Esophagus muscularis mucosa (tissue), 4 donors: ENCODE measurements around the gene NAT9. TPM values are rescaled to one million over a fixed set of nuclear protein-coding genes. Genes with fewer than 3 reads are reported as not detected.

Experiments
- DNase-seq: peaks from one replicate; pipeline ENCODE4 v3.0.0-alpha.2; 2017; ENCODE audit errors: extremely low spot score
- H3K27ac ChIP-seq, 4 donors: fragments of 200-600 bp; sonication (generic); replicated peaks in 1 of 4; 1 replicate in 3 of 4; 2 replicates in 1 of 4; pipeline ENCODE4 v1.5.1; 2016 to 2019; ENCODE audit warnings: mild to moderate bottlenecking in 1 of 4
- H3K27me3 ChIP-seq, 4 donors: fragments of 200-600 bp; sonication (generic); one replicate each; pipeline versions ENCODE4 v1.5.1 to v1.6.0; 2016 to 2019
- H3K36me3 ChIP-seq, 4 donors: fragments of 200-600 bp; sonication (generic); one replicate each; pipeline ENCODE4 v1.5.1; 2016 to 2019
- H3K4me1 ChIP-seq, 4 donors: fragments of 200-600 bp; sonication (generic); one replicate each; pipeline ENCODE4 v1.5.1; 2016 to 2019
- H3K4me3 ChIP-seq, 4 donors: fragments of 200-600 bp; sonication (generic); 1 replicate in 2 of 4; 2 replicates in 2 of 4; pipeline ENCODE4 v1.5.1; 2016 to 2019; ENCODE audit warnings: mild to moderate bottlenecking in 4 of 4, moderate library complexity in 1 of 4
- H3K9me3 ChIP-seq, 4 donors: fragments of 200-600 bp; sonication (generic); 1 replicate in 3 of 4; 2 replicates in 1 of 4; pipeline ENCODE4 v1.5.1; 2016 to 2019
- EP300 ChIP-seq: sonication (generic); formaldehyde crosslinking; IDR thresholded peaks from one replicate; pipeline ENCODE4 v1.6.1; 2017; ENCODE audit warnings: antibody characterized with exemption
- POLR2A ChIP-seq: fragments of 450-650 bp; IDR thresholded peaks from one replicate; pipeline ENCODE4 v1.6.1; 2017; ENCODE audit warnings: antibody characterized with exemption, moderate library complexity, mild to moderate bottlenecking, low read depth
- POLR2AphosphoS5 ChIP-seq, 2 donors: sonication (generic); formaldehyde crosslinking; IDR thresholded peaks; one replicate each; pipeline ENCODE4 v1.6.1; 2017; ENCODE audit warnings: antibody characterized with exemption in 2 of 2
- WGBS: methylation state at CpG from one replicate; pipeline ENCODE4 v1.1.5; 2018; 5-methylcytosine and 5-hydroxymethylcytosine counted together
- intact Hi-C: fragments of 100-400 bp; cut with DNase I; formaldehyde crosslinking; loops from one replicate; pipeline ENCODE4 v1.15.1; 2023
- total RNA-seq, 4 donors: library from RNA; depleted of rRNA; stranded (reverse); fragments of >200 nt; gene quantifications; one replicate each; pipeline versions ENCODE4 v1.1.0 to v1.2.1, GENCODE V29; 2016
- TF ChIP-seq, protein P1 (sequence below), 3 experiments: fragments of 200-600 bp in 2 of 3; fragments of 450-650 bp in 1 of 3; sonication (generic) in 2 of 3; IDR thresholded peaks; one replicate each; pipeline ENCODE4 v1.5.1; 2017 to 2019; ENCODE audit warnings: antibody characterized with exemption in 3 of 3, mild to moderate bottlenecking in 2 of 3, moderate library complexity in 1 of 3

NAT9 gene
- total RNA-seq, 4 donors from 2014 or later: 10.4 to 22.4 (median 17.7) TPM

DNA sequence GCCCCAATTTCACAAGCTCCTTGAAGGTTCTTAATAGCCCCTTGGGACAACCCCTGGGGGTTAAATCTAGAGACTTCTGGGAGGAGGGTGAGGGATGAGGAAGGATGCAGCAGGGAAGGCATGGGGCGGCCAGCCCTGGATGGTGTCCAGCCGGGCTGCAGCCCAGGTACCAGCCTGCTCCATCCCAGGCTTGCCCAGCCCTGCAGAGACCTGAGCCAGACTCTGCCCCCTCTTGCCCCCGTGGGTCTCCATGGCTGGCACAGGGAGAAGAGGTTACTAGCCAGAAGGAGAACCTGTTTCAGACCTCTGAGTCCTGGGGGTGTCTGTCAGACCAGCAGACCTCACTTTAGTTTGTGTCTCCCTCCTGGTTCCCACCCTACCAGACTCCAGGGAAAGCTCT lies 19.3 kb downstream of the NAT9 start:
- Histone ChIP-seq H3K9me3 (no peaks in the 10 kb centered on the region), H3K27me3 (peaks cover 0 to 17% (median 0%) of the 10 kb centered on the region in 4 donors), H3K4me3 (no peak overlapping the region), H3K27ac (no peak overlapping the region), H3K4me1 (peaks cover 45 to 56% (median 54%) of the 10 kb centered on the region in 4 donors), H3K36me3 (no peaks in the 10 kb centered on the region)
- 86% methylated on average over 3 of the region's 3 CpGs for WGBS
- DNase-seq: no peak
- TF ChIP-seq POLR2A (no peak), POLR2AphosphoS5 (IDR thresholded peaks at IDR 0.05) (no peak), EP300 (no peak)
- TF ChIP-seq, protein P1, sequence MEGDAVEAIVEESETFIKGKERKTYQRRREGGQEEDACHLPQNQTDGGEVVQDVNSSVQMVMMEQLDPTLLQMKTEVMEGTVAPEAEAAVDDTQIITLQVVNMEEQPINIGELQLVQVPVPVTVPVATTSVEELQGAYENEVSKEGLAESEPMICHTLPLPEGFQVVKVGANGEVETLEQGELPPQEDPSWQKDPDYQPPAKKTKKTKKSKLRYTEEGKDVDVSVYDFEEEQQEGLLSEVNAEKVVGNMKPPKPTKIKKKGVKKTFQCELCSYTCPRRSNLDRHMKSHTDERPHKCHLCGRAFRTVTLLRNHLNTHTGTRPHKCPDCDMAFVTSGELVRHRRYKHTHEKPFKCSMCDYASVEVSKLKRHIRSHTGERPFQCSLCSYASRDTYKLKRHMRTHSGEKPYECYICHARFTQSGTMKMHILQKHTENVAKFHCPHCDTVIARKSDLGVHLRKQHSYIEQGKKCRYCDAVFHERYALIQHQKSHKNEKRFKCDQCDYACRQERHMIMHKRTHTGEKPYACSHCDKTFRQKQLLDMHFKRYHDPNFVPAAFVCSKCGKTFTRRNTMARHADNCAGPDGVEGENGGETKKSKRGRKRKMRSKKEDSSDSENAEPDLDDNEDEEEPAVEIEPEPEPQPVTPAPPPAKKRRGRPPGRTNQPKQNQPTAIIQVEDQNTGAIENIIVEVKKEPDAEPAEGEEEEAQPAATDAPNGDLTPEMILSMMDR (IDR thresholded peaks at IDR 0.05): no peak
- intact Hi-C loops: no loop called here

DNA sequence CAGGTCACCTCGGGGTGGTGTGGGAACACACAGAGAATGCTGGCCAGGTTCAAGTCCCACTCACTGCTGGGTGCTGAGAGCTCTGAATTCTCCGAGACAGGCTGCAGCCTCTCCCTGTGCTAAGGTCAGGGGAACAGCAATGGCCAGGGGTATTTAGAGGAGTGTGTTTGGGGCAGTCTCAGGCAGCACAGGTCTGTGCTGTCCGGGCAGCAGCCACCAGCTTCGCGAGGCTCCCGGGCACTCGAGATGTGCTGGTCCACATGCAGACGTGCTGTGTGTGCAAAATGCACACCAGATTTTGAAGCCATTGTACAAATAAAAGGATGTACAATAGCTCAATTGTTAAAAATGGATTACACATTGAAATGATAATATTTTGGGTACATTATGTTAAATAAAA lies 20.6 kb downstream of the NAT9 start:
- Histone ChIP-seq H3K27me3 (peaks cover 0 to 17% (median 0%) of the 10 kb centered on the region in 4 donors), H3K27ac (no peak overlapping the region), H3K4me1 (peaks cover 49 to 57% (median 53%) of the 10 kb centered on the region in 4 donors), H3K4me3 (no peak overlapping the region), H3K36me3 (no peaks in the 10 kb centered on the region), H3K9me3 (no peaks in the 10 kb centered on the region)
- WGBS: 88% methylated on average over 8 of the region's 8 CpGs
- TF ChIP-seq EP300 (no peak), POLR2A (no peak), POLR2AphosphoS5 (IDR thresholded peaks at IDR 0.05) (no peak)
- TF ChIP-seq, protein P1 (IDR thresholded peaks at IDR 0.05): no peak
- intact Hi-C loops: no loop called here
- DNase-seq: no peak

DNA sequence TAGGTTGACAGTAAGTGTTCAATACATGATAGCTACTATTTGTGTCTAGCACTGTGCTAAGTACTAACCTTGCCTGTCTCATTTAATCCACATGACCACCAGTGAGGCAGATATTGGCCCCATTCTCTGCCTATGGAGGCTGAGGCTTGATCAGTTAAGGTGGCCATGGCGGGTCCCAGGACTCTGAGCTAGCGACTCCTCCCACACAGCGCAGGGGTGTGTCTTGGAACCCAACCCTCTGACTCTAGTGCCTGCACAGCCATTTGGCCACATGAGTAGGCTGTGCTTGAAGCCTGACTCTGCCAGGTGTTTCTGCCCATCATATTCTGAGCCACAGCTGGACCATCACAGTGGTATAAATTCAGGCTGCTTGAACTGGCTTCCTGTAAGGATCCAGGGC lies 21.3 kb downstream of the NAT9 start:
- peaks cover 44 to 57% (median 53%) of the 10 kb centered on the region in 4 donors for H3K4me1 ChIP-seq
- H3K9me3 ChIP-seq: no peaks in the 10 kb centered on the region
- no peak overlapping the region for H3K27ac ChIP-seq
- DNase-seq: no peak
- TF ChIP-seq, protein P1 (IDR thresholded peaks at IDR 0.05): no peak
- TF ChIP-seq POLR2A (no peak), POLR2AphosphoS5 (IDR thresholded peaks at IDR 0.05) (no peak), EP300 (no peak)
- H3K36me3 ChIP-seq: no peaks in the 10 kb centered on the region
- H3K4me3 ChIP-seq: no peak overlapping the region
- 100% methylated on average over 3 of the region's 3 CpGs for WGBS
- H3K27me3 ChIP-seq: peaks cover 0 to 17% (median 0%) of the 10 kb centered on the region in 4 donors
- intact Hi-C loops: no loop called here

DNA sequence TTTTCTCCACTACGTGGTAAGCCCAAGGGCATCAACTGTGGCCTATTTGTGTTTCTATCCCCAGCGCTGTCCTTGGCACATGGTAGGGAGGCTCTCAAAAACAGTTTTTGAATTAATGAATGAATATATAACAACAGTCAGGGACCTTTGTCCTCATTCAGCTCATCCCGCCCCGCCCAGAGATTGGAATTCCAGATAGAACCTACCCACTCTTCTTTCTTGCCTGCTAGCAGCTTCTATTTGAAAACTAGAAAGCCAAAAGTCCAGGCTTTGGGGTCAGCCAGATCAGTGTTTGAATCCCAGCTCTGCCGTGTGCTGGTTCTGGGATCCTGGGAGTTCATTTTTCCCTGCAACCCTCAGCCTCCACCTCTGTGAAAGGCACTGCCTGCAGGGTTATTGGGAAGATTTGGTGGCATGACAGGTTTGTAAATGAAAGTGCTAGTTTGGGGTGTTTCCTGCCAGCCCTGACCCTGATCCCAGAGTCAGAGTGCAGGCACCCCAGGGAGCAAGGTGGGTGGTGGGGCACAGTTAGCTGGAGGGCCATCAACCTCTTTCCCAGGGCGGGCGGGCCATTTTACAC lies 23.2 kb downstream of the NAT9 start:
- H3K4me3 ChIP-seq: no peak overlapping the region
- TF ChIP-seq EP300: no peak
- TF ChIP-seq, protein P1 (IDR thresholded peaks at IDR 0.05): no peak
- TF ChIP-seq POLR2AphosphoS5 (IDR thresholded peaks at IDR 0.05): no peak
- no peak for TF ChIP-seq POLR2A
- no peaks in the 10 kb centered on the region for H3K9me3 ChIP-seq
- no peak for DNase-seq
- no peaks in the 10 kb centered on the region for H3K36me3 ChIP-seq
- 95% methylated on average over 7 of the region's 7 CpGs for WGBS
- H3K27me3 ChIP-seq: peaks cover 0 to 13% (median 0%) of the 10 kb centered on the region in 4 donors
- intact Hi-C loops: no loop called here
- H3K27ac ChIP-seq: no peak overlapping the region
- peaks cover 26 to 53% (median 49%) of the 10 kb centered on the region in 4 donors for H3K4me1 ChIP-seq

DNA sequence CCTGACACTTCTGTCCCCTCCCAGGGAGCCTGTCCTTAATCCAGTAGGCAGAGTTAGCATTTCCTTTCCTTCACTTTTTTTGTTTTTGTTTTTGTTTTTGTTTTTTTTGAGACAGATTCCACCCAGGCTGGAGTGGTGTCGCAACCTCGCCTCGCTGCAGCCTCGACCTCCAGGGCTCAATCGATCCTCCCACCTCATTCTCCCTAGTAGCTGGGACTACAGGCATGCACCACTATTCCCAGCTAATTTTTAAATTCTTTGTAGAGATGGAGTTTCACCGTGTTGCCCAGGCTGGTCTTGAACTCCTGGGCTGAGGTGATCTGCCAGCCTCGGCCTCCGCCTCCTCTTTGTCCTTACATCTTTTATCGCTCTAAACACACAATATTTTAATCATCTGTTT lies 23.7 kb downstream of the NAT9 start:
- H3K27me3 ChIP-seq: peaks cover 0 to 15% (median 0%) of the 10 kb centered on the region in 4 donors
- WGBS: 91% methylated on average over 9 of the region's 9 CpGs
- H3K27ac ChIP-seq: no peak overlapping the region
- no peak for TF ChIP-seq POLR2AphosphoS5 (IDR thresholded peaks at IDR 0.05)
- TF ChIP-seq POLR2A: no peak
- TF ChIP-seq, protein P1 (IDR thresholded peaks at IDR 0.05): no peak
- no peak for TF ChIP-seq EP300
- intact Hi-C loops: no loop called here
- peaks cover 26 to 53% (median 49%) of the 10 kb centered on the region in 4 donors for H3K4me1 ChIP-seq
- H3K9me3 ChIP-seq: no peaks in the 10 kb centered on the region
- no peak for DNase-seq
- H3K4me3 ChIP-seq: no peak overlapping the region
- no peaks in the 10 kb centered on the region for H3K36me3 ChIP-seq
